ENCODE measurements around the gene MRLN. TPM values are rescaled to one million over a fixed set of nuclear protein-coding genes. Genes with fewer than 3 reads are reported as not detected.

Gene MRLN
- total RNA-seq, 1 donor from 2014 or later = not detected

GRCh38 chr10:59711871-59712494 lies 41.3 kb downstream of the MRLN start:
- peaks cover 28% of the 10 kb centered on the region for H3K27me3 ChIP-seq (ENCODE audit: low read depth)
- intact Hi-C loops (cut with DNase I) = no loop called here
- H3K9me3 ChIP-seq = no peaks in the 10 kb centered on the region
- ATAC-seq = no peak
- no peaks in the 10 kb centered on the region for H3K36me3 ChIP-seq
- peaks cover 12% of the 10 kb centered on the region for H3K4me1 ChIP-seq
- TF ChIP-seq CTCF (IDR thresholded peaks at IDR 0.05) = no peak
- no peak for DNase-seq
- no peak overlapping the region for H3K27ac ChIP-seq
- no peak overlapping the region for H3K4me3 ChIP-seq

GRCh38 chr10:59709395-59710125 lies 43.7 kb downstream of the MRLN start, which contains the start of gene SLC16A9:
SLC16A9 (minus strand) TSS chr10:59709850; CDS start chr10:59684291, 25,559 bp downstream.
- H3K27ac ChIP-seq = no peak within 1 kb of the TSS
- H3K9me3 ChIP-seq = no peaks in the 10 kb centered on the region
- H3K4me1 ChIP-seq = peaks cover 12% of the 10 kb centered on the region
- DNase-seq = peak; percentile 54
- H3K4me3 ChIP-seq = peak within 1 kb of the TSS; percentile 60
- intact Hi-C loops (cut with DNase I) = no loop called here
- H3K27me3 ChIP-seq (ENCODE audit: low read depth) = peaks cover 28% of the 10 kb centered on the region
- TF ChIP-seq CTCF (IDR thresholded peaks at IDR 0.05) = peak; percentile 15
- ATAC-seq = peak; percentile 83 to 88
- H3K36me3 ChIP-seq = no peaks in the 10 kb centered on the region

GRCh38 chr10:59708816-59709394 lies 44.4 kb downstream of the MRLN start:
- peaks cover 28% of the 10 kb centered on the region for H3K27me3 ChIP-seq (ENCODE audit: low read depth)
- no peak for TF ChIP-seq CTCF (IDR thresholded peaks at IDR 0.05)
- H3K36me3 ChIP-seq = no peaks in the 10 kb centered on the region
- no peaks in the 10 kb centered on the region for H3K9me3 ChIP-seq
- peaks cover 12% of the 10 kb centered on the region for H3K4me1 ChIP-seq
- H3K27ac ChIP-seq = no peak overlapping the region
- DNase-seq (peak; percentile 48), ATAC-seq (peak; percentile 67 to 70)
- intact Hi-C loops (cut with DNase I) = no loop called here
- H3K4me3 ChIP-seq = peak overlapping the region; percentile 60

- peaks cover 28% of the 10 kb centered on the region for H3K27me3 ChIP-seq (ENCODE audit: low read depth)
- ATAC-seq = no peak
- intact Hi-C loops (cut with DNase I) = no loop called here
- H3K36me3 ChIP-seq = no peaks in the 10 kb centered on the region
- DNase-seq = no peak
- no peak overlapping the region for H3K27ac ChIP-seq
- no peaks in the 10 kb centered on the region for H3K9me3 ChIP-seq
- no peak overlapping the region for H3K4me3 ChIP-seq
- H3K4me1 ChIP-seq = peaks cover 12% of the 10 kb centered on the region
- TF ChIP-seq CTCF (IDR thresholded peaks at IDR 0.05) = no peak
Measured at GRCh38 chr10:59706851-59707797, 46.1 kb downstream of the MRLN start.

GRCh38 chr10:59705931-59706330 lies 47.3 kb downstream of the MRLN start:
- intact Hi-C loops (cut with DNase I) = no loop called here
- ATAC-seq = no peak
- Histone ChIP-seq H3K9me3 (no peaks in the 10 kb centered on the region), H3K36me3 (no peaks in the 10 kb centered on the region), H3K27me3 (ENCODE audit: low read depth) (peaks cover 25% of the 10 kb centered on the region), H3K4me3 (no peak overlapping the region), H3K27ac (no peak overlapping the region), H3K4me1 (peaks cover 12% of the 10 kb centered on the region)
- TF ChIP-seq CTCF (IDR thresholded peaks at IDR 0.05) = no peak
- no peak for DNase-seq

All from lower lobe of right lung (tissue), 2 donors.